H1 (cell line): ENCODE measurements around the gene PSME3.
A peak's percentile ranks its signal among the peaks of the same experiment; 100 is the strongest.

Experiments
- CEBPB ChIP-seq: IDR thresholded peaks from 2 replicates; pipeline ENCODE4 v1.6.1; 2012; ENCODE audit warnings: low read depth, low read length
- CHD1 ChIP-seq: IDR thresholded peaks from 2 replicates; pipeline ENCODE4 v1.6.1; 2012; ENCODE audit warnings: low read depth, low read length, improper control_type of control experiment
- CHD2 ChIP-seq: IDR thresholded peaks from 2 replicates; pipeline ENCODE4 v1.6.1; 2012; ENCODE audit warnings: low read length, improper control_type of control experiment
- EZH2 ChIP-seq: fragments of 200-600 bp; sonication (generic); IDR thresholded peaks from 2 replicates; pipeline ENCODE4 v1.7.1; 2012; ENCODE audit warnings: low read depth, mild to moderate bottlenecking, moderate library complexity, low read length, inconsistent platforms; ENCODE audit not compliant: severe bottlenecking
- HDAC2 ChIP-seq, 2 experiments: fragments of 300-600 bp in 1 of 2; sonication (generic) in 1 of 2; IDR thresholded peaks; 2 replicates each; pipeline ENCODE4 v1.6.1; 2011 to 2012; ENCODE audit warnings: low read depth in 2 of 2, low read length in 2 of 2, mild to moderate bottlenecking in 2 of 2, moderate library complexity in 2 of 2, borderline replicate concordance in 1 of 2, inconsistent platforms in 1 of 2
- POLR2A ChIP-seq, 2 experiments: IDR thresholded peaks; 1 replicate in 1 of 2; 2 replicates in 1 of 2; pipeline ENCODE4 v1.6.1; 2011; ENCODE audit warnings: low read depth in 2 of 2, low read length in 2 of 2, mild to moderate bottlenecking in 2 of 2; ENCODE audit errors: control extremely low read depth in 1 of 2
- POLR2AphosphoS5 ChIP-seq: IDR thresholded peaks from 2 replicates; pipeline ENCODE4 v1.6.1; 2011; ENCODE audit warnings: low read depth, low read length
- RNF2 ChIP-seq: fragments of 200-900, 300-1000 bp; sonication (generic); IDR thresholded peaks from 2 replicates; pipeline ENCODE4 v1.7.1; 2016; ENCODE audit warnings: borderline replicate concordance, low read depth, mild to moderate bottlenecking, antibody characterized with exemption, low read length; ENCODE audit not compliant: poor library complexity, severe bottlenecking; ENCODE audit errors: missing control alignments
- SIN3A ChIP-seq, 2 experiments: IDR thresholded peaks in 1 of 2; conservative IDR thresholded peaks in 1 of 2; 2 replicates each; pipeline ENCODE4 v1.6.1; 2011 to 2012; ENCODE audit warnings: low read length in 2 of 2, improper control_type of control experiment in 1 of 2, low read depth in 1 of 2, mild to moderate bottlenecking in 1 of 2
- SIX5 ChIP-seq: IDR thresholded peaks from 2 replicates; pipeline ENCODE4 v1.6.1; 2011; ENCODE audit warnings: mild to moderate bottlenecking, low read depth, low read length
- YY1 ChIP-seq: IDR thresholded peaks from 2 replicates; pipeline ENCODE4 v1.6.1; 2011; ENCODE audit warnings: low read depth, mild to moderate bottlenecking, low read length
- TF ChIP-seq, protein P1 (sequence below): IDR thresholded peaks from 2 replicates; pipeline ENCODE4 v1.6.1; 2011; ENCODE audit warnings: low read depth, mild to moderate bottlenecking, low read length; ENCODE audit not compliant: insufficient read depth
- TF ChIP-seq, protein P2 (sequence below), 3 experiments: IDR thresholded peaks; 1 replicate in 2 of 3; 2 replicates in 1 of 3; pipeline versions ENCODE4 v1.5.1 to v1.6.1; 2011; ENCODE audit warnings: low read length in 3 of 3, mild to moderate bottlenecking in 3 of 3, inconsistent platforms in 2 of 3, low read depth in 1 of 3, moderate library complexity in 1 of 3; ENCODE audit not compliant: insufficient read depth in 1 of 3; ENCODE audit errors: control extremely low read depth in 1 of 3

DNA sequence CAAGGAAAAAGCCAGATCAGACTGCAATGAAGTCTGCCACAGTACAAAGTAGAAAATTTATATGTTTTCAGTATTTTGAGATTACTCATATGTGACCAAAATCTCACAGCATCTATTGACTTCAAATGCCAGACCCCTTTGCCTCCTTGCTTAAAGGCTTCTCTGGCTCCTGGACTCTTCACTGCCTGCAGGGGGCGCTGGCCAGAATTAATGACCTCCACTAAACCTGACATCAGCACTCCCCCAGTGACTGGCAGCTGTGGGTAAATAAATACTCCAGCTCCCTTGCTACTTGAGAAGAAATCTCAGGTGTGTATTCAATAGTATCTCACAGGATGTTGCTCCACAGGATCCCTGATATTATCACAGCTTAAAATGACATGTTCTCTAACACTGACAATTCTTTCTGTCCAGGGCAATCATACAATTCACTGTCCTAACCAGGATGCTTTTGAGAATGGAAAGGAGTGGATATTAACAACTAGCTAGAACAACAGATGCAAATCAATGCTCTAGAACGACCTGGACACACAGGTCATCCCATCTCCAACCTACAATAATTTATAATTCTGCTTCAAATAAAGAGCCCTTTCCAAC, 13.2 kb upstream of the PSME3 start:
- TF ChIP-seq CHD2 (no peak), HDAC2 (IDR thresholded peaks at IDR 0.05; ENCODE audit: borderline replicate concordance in 1 of 2, low read depth in 2 of 2, low read length in 2 of 2) (no peak), POLR2A (IDR thresholded peaks at IDR 0.05; ENCODE audit: control extremely low read depth in 1 of 2, low read depth in 2 of 2, low read length in 2 of 2) (no peak), POLR2AphosphoS5 (no peak), CHD1 (no peak), RNF2 (no peak), EZH2 (no peak), CEBPB (no peak), SIX5 (no peak), YY1 (no peak), SIN3A (conservative IDR thresholded peaks at IDR 0.05 in 1 of 2, IDR thresholded peaks at IDR 0.05 in 1 of 2; ENCODE audit: low read depth in 1 of 2, low read length in 2 of 2) (no peak)
- TF ChIP-seq, protein P1, sequence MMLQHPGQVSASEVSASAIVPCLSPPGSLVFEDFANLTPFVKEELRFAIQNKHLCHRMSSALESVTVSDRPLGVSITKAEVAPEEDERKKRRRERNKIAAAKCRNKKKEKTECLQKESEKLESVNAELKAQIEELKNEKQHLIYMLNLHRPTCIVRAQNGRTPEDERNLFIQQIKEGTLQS: no peak
- TF ChIP-seq, protein P2, sequence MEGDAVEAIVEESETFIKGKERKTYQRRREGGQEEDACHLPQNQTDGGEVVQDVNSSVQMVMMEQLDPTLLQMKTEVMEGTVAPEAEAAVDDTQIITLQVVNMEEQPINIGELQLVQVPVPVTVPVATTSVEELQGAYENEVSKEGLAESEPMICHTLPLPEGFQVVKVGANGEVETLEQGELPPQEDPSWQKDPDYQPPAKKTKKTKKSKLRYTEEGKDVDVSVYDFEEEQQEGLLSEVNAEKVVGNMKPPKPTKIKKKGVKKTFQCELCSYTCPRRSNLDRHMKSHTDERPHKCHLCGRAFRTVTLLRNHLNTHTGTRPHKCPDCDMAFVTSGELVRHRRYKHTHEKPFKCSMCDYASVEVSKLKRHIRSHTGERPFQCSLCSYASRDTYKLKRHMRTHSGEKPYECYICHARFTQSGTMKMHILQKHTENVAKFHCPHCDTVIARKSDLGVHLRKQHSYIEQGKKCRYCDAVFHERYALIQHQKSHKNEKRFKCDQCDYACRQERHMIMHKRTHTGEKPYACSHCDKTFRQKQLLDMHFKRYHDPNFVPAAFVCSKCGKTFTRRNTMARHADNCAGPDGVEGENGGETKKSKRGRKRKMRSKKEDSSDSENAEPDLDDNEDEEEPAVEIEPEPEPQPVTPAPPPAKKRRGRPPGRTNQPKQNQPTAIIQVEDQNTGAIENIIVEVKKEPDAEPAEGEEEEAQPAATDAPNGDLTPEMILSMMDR (IDR thresholded peaks at IDR 0.05; ENCODE audit: control extremely low read depth in 1 of 3, insufficient read depth in 1 of 3, low read depth in 1 of 3, low read length in 3 of 3): peak; percentile 76 to 83 (median 78)
